GM23338 (cell line): ENCODE results near the gene BMAL1.

Source experiments
- CREB1 ChIP-seq: fragments of 250-450 bp; sonication (Bioruptor Pico); IDR thresholded peaks from 2 replicates; pipeline ENCODE4 v1.5.0; 2020; ENCODE audit warnings: low read depth, mild to moderate bottlenecking, moderate library complexity
- CTCF ChIP-seq, 2 experiments: fragments of 200-600 bp in 1 of 2; sonication (generic) in 1 of 2; conservative IDR thresholded peaks; 2 replicates each; pipeline versions ENCODE4 v1.5.1 to v1.6.1; 2016 to 2017; ENCODE audit warnings: antibody characterized with exemption in 2 of 2, low read depth in 2 of 2, mild to moderate bottlenecking in 2 of 2, moderate library complexity in 1 of 2
- EZH2 ChIP-seq: fragments of 200-600 bp; sonication (generic); IDR thresholded peaks from one replicate; pipeline ENCODE4 v1.8.0; 2017; ENCODE audit warnings: antibody characterized with exemption, mild to moderate bottlenecking, low read depth; ENCODE audit not compliant: unreplicated experiment
- EZH2phosphoT487 ChIP-seq: fragments of 200-600 bp; sonication (generic); IDR thresholded peaks from one replicate; pipeline ENCODE4 v1.8.1; 2018; ENCODE audit warnings: antibody characterized with exemption; ENCODE audit not compliant: unreplicated experiment
- JUNB ChIP-seq: IDR thresholded peaks from one replicate; pipeline ENCODE4 v1.6.1; 2016; ENCODE audit warnings: antibody characterized with exemption; ENCODE audit not compliant: unreplicated experiment
- NANOG ChIP-seq: IDR thresholded peaks from 2 replicates; pipeline ENCODE4 v1.6.1; 2016; ENCODE audit warnings: antibody characterized with exemption, borderline replicate concordance
- POLR2AphosphoS5 ChIP-seq: IDR thresholded peaks from 2 replicates; pipeline ENCODE4 v1.6.1; 2016; ENCODE audit warnings: antibody characterized with exemption, low read depth
- ZNF114 ChIP-seq: fragments of 250-450 bp; sonication (Bioruptor Pico); IDR thresholded peaks from 2 replicates; pipeline ENCODE4 v1.5.0; 2020; ENCODE audit warnings: mild to moderate bottlenecking, moderate library complexity
- ZNF331 ChIP-seq: fragments of 250-450 bp; sonication (Bioruptor Pico); IDR thresholded peaks from 2 replicates; pipeline ENCODE4 v1.5.0; 2020; ENCODE audit warnings: low read depth, mild to moderate bottlenecking, moderate library complexity
- TF ChIP-seq, protein P1 (sequence below): IDR thresholded peaks from one replicate; pipeline ENCODE4 v1.6.1; 2018; ENCODE audit warnings: antibody characterized with exemption; ENCODE audit not compliant: unreplicated experiment
- TF ChIP-seq, protein P2 (sequence below): fragments of 250-450 bp; sonication (Bioruptor Pico); IDR thresholded peaks from 2 replicates; pipeline ENCODE4 v1.5.0; 2020; ENCODE audit warnings: mild to moderate bottlenecking, moderate library complexity

- no peak for TF ChIP-seq POLR2AphosphoS5
- TF ChIP-seq CTCF (conservative IDR thresholded peaks at IDR 0.05; ENCODE audit: low read depth in 2 of 2) = no peak
- TF ChIP-seq, protein P1, sequence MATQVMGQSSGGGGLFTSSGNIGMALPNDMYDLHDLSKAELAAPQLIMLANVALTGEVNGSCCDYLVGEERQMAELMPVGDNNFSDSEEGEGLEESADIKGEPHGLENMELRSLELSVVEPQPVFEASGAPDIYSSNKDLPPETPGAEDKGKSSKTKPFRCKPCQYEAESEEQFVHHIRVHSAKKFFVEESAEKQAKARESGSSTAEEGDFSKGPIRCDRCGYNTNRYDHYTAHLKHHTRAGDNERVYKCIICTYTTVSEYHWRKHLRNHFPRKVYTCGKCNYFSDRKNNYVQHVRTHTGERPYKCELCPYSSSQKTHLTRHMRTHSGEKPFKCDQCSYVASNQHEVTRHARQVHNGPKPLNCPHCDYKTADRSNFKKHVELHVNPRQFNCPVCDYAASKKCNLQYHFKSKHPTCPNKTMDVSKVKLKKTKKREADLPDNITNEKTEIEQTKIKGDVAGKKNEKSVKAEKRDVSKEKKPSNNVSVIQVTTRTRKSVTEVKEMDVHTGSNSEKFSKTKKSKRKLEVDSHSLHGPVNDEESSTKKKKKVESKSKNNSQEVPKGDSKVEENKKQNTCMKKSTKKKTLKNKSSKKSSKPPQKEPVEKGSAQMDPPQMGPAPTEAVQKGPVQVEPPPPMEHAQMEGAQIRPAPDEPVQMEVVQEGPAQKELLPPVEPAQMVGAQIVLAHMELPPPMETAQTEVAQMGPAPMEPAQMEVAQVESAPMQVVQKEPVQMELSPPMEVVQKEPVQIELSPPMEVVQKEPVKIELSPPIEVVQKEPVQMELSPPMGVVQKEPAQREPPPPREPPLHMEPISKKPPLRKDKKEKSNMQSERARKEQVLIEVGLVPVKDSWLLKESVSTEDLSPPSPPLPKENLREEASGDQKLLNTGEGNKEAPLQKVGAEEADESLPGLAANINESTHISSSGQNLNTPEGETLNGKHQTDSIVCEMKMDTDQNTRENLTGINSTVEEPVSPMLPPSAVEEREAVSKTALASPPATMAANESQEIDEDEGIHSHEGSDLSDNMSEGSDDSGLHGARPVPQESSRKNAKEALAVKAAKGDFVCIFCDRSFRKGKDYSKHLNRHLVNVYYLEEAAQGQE = no peak
- TF ChIP-seq EZH2phosphoT487 = no peak
- TF ChIP-seq EZH2 = no peak
- TF ChIP-seq ZNF114 (CRISPR knock-in tag) = no peak
- TF ChIP-seq, protein P2, sequence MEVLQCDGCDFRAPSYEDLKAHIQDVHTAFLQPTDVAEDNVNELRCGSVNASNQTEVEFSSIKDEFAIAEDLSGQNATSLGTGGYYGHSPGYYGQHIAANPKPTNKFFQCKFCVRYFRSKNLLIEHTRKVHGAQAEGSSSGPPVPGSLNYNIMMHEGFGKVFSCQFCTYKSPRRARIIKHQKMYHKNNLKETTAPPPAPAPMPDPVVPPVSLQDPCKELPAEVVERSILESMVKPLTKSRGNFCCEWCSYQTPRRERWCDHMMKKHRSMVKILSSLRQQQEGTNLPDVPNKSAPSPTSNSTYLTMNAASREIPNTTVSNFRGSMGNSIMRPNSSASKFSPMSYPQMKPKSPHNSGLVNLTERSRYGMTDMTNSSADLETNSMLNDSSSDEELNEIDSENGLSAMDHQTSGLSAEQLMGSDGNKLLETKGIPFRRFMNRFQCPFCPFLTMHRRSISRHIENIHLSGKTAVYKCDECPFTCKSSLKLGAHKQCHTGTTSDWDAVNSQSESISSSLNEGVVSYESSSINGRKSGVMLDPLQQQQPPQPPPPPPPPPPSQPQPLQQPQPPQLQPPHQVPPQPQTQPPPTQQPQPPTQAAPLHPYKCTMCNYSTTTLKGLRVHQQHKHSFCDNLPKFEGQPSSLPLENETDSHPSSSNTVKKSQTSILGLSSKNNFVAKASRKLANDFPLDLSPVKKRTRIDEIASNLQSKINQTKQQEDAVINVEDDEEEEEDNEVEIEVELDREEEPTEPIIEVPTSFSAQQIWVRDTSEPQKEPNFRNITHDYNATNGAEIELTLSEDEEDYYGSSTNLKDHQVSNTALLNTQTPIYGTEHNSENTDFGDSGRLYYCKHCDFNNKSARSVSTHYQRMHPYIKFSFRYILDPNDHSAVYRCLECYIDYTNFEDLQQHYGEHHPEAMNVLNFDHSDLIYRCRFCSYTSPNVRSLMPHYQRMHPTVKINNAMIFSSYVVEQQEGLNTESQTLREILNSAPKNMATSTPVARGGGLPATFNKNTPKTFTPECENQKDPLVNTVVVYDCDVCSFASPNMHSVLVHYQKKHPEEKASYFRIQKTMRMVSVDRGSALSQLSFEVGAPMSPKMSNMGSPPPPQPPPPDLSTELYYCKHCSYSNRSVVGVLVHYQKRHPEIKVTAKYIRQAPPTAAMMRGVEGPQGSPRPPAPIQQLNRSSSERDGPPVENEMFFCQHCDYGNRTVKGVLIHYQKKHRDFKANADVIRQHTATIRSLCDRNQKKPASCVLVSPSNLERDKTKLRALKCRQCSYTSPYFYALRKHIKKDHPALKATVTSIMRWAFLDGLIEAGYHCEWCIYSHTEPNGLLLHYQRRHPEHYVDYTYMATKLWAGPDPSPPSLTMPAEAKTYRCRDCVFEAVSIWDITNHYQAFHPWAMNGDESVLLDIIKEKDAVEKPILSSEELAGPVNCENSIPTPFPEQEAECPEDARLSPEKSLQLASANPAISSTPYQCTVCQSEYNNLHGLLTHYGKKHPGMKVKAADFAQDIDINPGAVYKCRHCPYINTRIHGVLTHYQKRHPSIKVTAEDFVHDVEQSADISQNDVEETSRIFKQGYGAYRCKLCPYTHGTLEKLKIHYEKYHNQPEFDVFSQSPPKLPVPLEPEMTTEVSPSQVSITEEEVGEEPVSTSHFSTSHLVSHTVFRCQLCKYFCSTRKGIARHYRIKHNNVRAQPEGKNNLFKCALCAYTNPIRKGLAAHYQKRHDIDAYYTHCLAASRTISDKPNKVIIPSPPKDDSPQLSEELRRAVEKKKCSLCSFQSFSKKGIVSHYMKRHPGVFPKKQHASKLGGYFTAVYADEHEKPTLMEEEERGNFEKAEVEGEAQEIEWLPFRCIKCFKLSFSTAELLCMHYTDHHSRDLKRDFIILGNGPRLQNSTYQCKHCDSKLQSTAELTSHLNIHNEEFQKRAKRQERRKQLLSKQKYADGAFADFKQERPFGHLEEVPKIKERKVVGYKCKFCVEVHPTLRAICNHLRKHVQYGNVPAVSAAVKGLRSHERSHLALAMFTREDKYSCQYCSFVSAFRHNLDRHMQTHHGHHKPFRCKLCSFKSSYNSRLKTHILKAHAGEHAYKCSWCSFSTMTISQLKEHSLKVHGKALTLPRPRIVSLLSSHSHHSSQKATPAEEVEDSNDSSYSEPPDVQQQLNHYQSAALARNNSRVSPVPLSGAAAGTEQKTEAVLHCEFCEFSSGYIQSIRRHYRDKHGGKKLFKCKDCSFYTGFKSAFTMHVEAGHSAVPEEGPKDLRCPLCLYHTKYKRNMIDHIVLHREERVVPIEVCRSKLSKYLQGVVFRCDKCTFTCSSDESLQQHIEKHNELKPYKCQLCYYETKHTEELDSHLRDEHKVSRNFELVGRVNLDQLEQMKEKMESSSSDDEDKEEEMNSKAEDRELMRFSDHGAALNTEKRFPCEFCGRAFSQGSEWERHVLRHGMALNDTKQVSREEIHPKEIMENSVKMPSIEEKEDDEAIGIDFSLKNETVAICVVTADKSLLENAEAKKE (CRISPR knock-in tag) = no peak
- TF ChIP-seq CREB1 (CRISPR knock-in tag) = no peak
- TF ChIP-seq ZNF331 (CRISPR knock-in tag) = no peak
- no peak for TF ChIP-seq JUNB
- no peak for TF ChIP-seq NANOG
These were observed 39.9 kb downstream of the BMAL1 start for GRCh38 chr11:13317293-13318080.
